HepG2 (cell line): Measurements from ENCODE around the gene WSB1. TPM values are rescaled to one million over a fixed set of nuclear protein-coding genes. Genes with fewer than 3 reads are reported as not detected.

Experiments used
- BRCA1 ChIP-seq: sonication (generic); formaldehyde crosslinking; IDR thresholded peaks from 2 replicates; pipeline ENCODE4 v1.4.0; 2020; ENCODE audit warnings: missing genetic modification reagents
- CCDC6 ChIP-seq: sonication (generic); formaldehyde crosslinking; IDR thresholded peaks from 2 replicates; pipeline ENCODE4 v1.8.1; 2022; ENCODE audit warnings: mild to moderate bottlenecking, missing genetic modification reagents, moderate library complexity
- KDM1A ChIP-seq: IDR thresholded peaks from 2 replicates; pipeline ENCODE4 v1.6.1; 2016; ENCODE audit warnings: missing compliant biosample characterization
- KDM3A ChIP-seq: IDR thresholded peaks from 2 replicates; pipeline ENCODE4 v1.6.1; 2018; ENCODE audit warnings: low read depth, missing compliant biosample characterization
- MZF1 ChIP-seq: sonication (generic); formaldehyde crosslinking; IDR thresholded peaks from 2 replicates; pipeline ENCODE4 v1.8.1; 2023; ENCODE audit warnings: mild to moderate bottlenecking, missing genetic modification reagents, borderline replicate concordance
- RFX5 ChIP-seq: IDR thresholded peaks from 2 replicates; pipeline ENCODE4 v1.6.1; 2011; ENCODE audit warnings: low read depth, low read length, improper control_type of control experiment
- SCMH1 ChIP-seq: sonication (generic); formaldehyde crosslinking; IDR thresholded peaks from 2 replicates; pipeline ENCODE4 v1.9.0; 2021; ENCODE audit warnings: missing genetic modification reagents, mild to moderate bottlenecking, borderline replicate concordance
- TCF7 ChIP-seq: sonication (generic); IDR thresholded peaks from 2 replicates; pipeline ENCODE4 v1.6.1; 2016; ENCODE audit warnings: antibody characterized with exemption, low read depth
- ZBTB38 ChIP-seq: sonication (generic); formaldehyde crosslinking; IDR thresholded peaks from 2 replicates; pipeline ENCODE4 v1.5.1; 2020; ENCODE audit warnings: mild to moderate bottlenecking, missing genetic modification reagents
- ZNF234 ChIP-seq: sonication (generic); formaldehyde crosslinking; conservative IDR thresholded peaks from 2 replicates; pipeline ENCODE4 v1.5.1; 2020; ENCODE audit warnings: mild to moderate bottlenecking, missing genetic modification reagents
- ZNF264 ChIP-seq: sonication (generic); formaldehyde crosslinking; IDR thresholded peaks from 2 replicates; pipeline ENCODE4 v1.4.0; 2020; ENCODE audit warnings: missing genetic modification reagents
- ZNF331 ChIP-seq: sonication (generic); formaldehyde crosslinking; IDR thresholded peaks from 2 replicates; pipeline ENCODE4 v1.4.0; 2020; ENCODE audit warnings: missing genetic modification reagents
- ZNF484 ChIP-seq: sonication (generic); formaldehyde crosslinking; IDR thresholded peaks from 2 replicates; pipeline ENCODE4 v1.5.1; 2020; ENCODE audit warnings: mild to moderate bottlenecking, low read depth, missing genetic modification reagents, borderline replicate concordance
- ZNF557 ChIP-seq: sonication (generic); formaldehyde crosslinking; IDR thresholded peaks from 2 replicates; pipeline ENCODE4 v1.4.0; 2020; ENCODE audit warnings: missing genetic modification reagents
- ZNF891 ChIP-seq: sonication (generic); formaldehyde crosslinking; IDR thresholded peaks from 2 replicates; pipeline ENCODE4 v1.5.0; 2020; ENCODE audit warnings: mild to moderate bottlenecking, missing genetic modification reagents
- polyA plus RNA-seq, 8 experiments: library from polyadenylated mRNA; depleted of rRNA in 3 of 8; stranded (reverse) in 7 of 8; unstranded in 1 of 8; fragments of >200 nt; fragmentation: Illumina TruSeq in 4 of 8; extraction: Trizol in 4 of 8; gene quantifications; 2 replicates each; pipeline versions ENCODE4 v1.2.1 to v1.2.3, GENCODE V29; 2011 to 2016; ENCODE audit warnings: low read depth in 4 of 8, missing spikeins in 1 of 8, mixed read lengths in 1 of 8; ENCODE audit not compliant: insufficient read depth in 1 of 8
- total RNA-seq, 5 experiments: library from RNA; depleted of rRNA; stranded (reverse); fragments of >200 nt; fragmentation: Illumina TruSeq; extraction: Trizol; gene quantifications; 2 replicates each; pipeline ENCODE4 v1.2.3, GENCODE V29; 2016; ENCODE audit warnings: low read depth in 1 of 5
- TF ChIP-seq, protein P1 (sequence below): sonication (generic); formaldehyde crosslinking; IDR thresholded peaks from 2 replicates; pipeline ENCODE4 v1.9.0; 2021; ENCODE audit warnings: missing genetic modification reagents, borderline replicate concordance
- TF ChIP-seq, protein P2 (sequence below): sonication (generic); formaldehyde crosslinking; IDR thresholded peaks from 2 replicates; pipeline ENCODE4 v1.5.0; 2020; ENCODE audit warnings: mild to moderate bottlenecking, missing genetic modification reagents
- TF ChIP-seq, protein P3 (sequence below): sonication (generic); formaldehyde crosslinking; IDR thresholded peaks from 2 replicates; pipeline ENCODE4 v1.5.0; 2020; ENCODE audit warnings: missing genetic modification reagents
- TF ChIP-seq, protein P4 (sequence below): sonication (generic); formaldehyde crosslinking; IDR thresholded peaks from 2 replicates; pipeline ENCODE4 v1.4.0; 2020; ENCODE audit warnings: missing genetic modification reagents
- TF ChIP-seq, protein P5 (sequence below): sonication (generic); formaldehyde crosslinking; IDR thresholded peaks from 2 replicates; pipeline ENCODE4 v1.8.0; 2022; ENCODE audit warnings: missing genetic modification reagents, low read depth, mild to moderate bottlenecking, borderline replicate concordance

The WSB1 gene
- total and polyA plus RNA-seq, 2 of the 13 experiments (the other 11 are each of a cell fraction or from before 2014, with no cell fraction given): 81.3 to 294 TPM

DNA sequence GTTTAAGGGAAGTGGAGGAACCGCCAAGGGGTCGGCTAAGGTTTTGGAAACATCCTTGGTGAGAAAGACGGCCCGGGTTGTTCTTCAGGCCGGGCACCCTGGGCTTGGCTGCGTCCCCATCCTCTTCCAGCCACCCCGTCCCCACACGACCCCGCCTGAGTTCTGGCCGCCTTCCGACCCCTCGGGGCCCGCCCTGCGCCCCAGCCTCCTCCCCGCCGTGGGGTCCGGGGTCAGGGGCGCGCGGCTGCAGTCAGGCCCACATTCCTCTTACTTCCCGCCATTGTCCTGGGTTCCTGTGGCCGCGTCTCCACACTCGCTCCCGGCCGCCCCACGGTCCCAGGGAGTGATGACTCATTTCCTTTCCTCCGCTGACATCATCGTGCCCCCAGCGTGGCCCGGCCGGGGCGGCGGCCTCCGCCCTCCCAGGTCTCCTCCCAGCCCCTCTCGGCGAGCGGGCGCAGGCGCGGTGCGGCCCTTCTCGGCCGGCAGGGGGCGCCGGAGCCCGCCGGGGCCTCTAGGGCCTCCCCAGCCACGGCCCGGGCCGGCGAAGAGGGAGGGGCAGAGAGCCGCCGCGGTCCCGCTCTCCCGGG, 59.6 kb downstream of the WSB1 start (continued):
- TF ChIP-seq, protein P1, sequence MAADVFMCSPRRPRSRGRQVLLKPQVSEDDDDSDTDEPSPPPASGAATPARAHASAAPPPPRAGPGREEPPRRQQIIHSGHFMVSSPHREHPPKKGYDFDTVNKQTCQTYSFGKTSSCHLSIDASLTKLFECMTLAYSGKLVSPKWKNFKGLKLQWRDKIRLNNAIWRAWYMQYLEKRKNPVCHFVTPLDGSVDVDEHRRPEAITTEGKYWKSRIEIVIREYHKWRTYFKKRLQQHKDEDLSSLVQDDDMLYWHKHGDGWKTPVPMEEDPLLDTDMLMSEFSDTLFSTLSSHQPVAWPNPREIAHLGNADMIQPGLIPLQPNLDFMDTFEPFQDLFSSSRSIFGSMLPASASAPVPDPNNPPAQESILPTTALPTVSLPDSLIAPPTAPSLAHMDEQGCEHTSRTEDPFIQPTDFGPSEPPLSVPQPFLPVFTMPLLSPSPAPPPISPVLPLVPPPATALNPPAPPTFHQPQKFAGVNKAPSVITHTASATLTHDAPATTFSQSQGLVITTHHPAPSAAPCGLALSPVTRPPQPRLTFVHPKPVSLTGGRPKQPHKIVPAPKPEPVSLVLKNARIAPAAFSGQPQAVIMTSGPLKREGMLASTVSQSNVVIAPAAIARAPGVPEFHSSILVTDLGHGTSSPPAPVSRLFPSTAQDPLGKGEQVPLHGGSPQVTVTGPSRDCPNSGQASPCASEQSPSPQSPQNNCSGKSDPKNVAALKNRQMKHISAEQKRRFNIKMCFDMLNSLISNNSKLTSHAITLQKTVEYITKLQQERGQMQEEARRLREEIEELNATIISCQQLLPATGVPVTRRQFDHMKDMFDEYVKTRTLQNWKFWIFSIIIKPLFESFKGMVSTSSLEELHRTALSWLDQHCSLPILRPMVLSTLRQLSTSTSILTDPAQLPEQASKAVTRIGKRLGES (CRISPR knock-in tag): no peak
- TF ChIP-seq MZF1: no peak
- no peak for TF ChIP-seq ZBTB38 (CRISPR knock-in tag)
- TF ChIP-seq ZNF264 (CRISPR knock-in tag): no peak
- TF ChIP-seq, protein P2, sequence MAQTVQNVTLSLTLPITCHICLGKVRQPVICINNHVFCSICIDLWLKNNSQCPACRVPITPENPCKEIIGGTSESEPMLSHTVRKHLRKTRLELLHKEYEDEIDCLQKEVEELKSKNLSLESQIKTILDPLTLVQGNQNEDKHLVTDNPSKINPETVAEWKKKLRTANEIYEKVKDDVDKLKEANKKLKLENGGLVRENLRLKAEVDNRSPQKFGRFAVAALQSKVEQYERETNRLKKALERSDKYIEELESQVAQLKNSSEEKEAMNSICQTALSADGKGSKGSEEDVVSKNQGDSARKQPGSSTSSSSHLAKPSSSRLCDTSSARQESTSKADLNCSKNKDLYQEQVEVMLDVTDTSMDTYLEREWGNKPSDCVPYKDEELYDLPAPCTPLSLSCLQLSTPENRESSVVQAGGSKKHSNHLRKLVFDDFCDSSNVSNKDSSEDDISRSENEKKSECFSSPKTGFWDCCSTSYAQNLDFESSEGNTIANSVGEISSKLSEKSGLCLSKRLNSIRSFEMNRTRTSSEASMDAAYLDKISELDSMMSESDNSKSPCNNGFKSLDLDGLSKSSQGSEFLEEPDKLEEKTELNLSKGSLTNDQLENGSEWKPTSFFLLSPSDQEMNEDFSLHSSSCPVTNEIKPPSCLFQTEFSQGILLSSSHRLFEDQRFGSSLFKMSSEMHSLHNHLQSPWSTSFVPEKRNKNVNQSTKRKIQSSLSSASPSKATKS (CRISPR knock-in tag): no peak
- peak; percentile 72 for TF ChIP-seq CCDC6 (CRISPR knock-in tag)
- TF ChIP-seq, protein P3, sequence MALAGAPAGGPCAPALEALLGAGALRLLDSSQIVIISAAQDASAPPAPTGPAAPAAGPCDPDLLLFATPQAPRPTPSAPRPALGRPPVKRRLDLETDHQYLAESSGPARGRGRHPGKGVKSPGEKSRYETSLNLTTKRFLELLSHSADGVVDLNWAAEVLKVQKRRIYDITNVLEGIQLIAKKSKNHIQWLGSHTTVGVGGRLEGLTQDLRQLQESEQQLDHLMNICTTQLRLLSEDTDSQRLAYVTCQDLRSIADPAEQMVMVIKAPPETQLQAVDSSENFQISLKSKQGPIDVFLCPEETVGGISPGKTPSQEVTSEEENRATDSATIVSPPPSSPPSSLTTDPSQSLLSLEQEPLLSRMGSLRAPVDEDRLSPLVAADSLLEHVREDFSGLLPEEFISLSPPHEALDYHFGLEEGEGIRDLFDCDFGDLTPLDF (CRISPR knock-in tag): no peak
- no peak for TF ChIP-seq ZNF484 (CRISPR knock-in tag)
- no peak for TF ChIP-seq ZNF331
- no peak for TF ChIP-seq KDM1A
- TF ChIP-seq, protein P4, sequence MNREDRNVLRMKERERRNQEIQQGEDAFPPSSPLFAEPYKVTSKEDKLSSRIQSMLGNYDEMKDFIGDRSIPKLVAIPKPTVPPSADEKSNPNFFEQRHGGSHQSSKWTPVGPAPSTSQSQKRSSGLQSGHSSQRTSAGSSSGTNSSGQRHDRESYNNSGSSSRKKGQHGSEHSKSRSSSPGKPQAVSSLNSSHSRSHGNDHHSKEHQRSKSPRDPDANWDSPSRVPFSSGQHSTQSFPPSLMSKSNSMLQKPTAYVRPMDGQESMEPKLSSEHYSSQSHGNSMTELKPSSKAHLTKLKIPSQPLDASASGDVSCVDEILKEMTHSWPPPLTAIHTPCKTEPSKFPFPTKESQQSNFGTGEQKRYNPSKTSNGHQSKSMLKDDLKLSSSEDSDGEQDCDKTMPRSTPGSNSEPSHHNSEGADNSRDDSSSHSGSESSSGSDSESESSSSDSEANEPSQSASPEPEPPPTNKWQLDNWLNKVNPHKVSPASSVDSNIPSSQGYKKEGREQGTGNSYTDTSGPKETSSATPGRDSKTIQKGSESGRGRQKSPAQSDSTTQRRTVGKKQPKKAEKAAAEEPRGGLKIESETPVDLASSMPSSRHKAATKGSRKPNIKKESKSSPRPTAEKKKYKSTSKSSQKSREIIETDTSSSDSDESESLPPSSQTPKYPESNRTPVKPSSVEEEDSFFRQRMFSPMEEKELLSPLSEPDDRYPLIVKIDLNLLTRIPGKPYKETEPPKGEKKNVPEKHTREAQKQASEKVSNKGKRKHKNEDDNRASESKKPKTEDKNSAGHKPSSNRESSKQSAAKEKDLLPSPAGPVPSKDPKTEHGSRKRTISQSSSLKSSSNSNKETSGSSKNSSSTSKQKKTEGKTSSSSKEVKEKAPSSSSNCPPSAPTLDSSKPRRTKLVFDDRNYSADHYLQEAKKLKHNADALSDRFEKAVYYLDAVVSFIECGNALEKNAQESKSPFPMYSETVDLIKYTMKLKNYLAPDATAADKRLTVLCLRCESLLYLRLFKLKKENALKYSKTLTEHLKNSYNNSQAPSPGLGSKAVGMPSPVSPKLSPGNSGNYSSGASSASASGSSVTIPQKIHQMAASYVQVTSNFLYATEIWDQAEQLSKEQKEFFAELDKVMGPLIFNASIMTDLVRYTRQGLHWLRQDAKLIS (CRISPR knock-in tag): no peak
- TF ChIP-seq TCF7: no peak
- no peak for TF ChIP-seq KDM3A (CRISPR knock-in tag)
- no peak for TF ChIP-seq ZNF557 (CRISPR knock-in tag)
- TF ChIP-seq ZNF891 (CRISPR knock-in tag): no peak
- TF ChIP-seq BRCA1: no peak
- TF ChIP-seq RFX5: no peak
- no peak for TF ChIP-seq ZNF234
- TF ChIP-seq, protein P5, sequence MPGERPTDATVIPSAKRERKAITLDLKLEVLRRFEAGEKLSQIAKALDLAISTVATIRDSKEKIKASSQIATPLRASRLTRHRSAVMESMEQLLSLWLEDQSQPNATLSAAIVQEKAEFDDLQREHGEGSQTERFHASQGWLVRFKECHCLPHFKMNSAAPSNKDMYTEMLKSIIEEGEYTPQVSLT (CRISPR knock-in tag): no peak
- no peak for TF ChIP-seq SCMH1 (CRISPR knock-in tag)
